ENCODE measurements around the gene NXF1. TPM values are rescaled to one million over a fixed set of nuclear protein-coding genes. Genes with fewer than 3 reads are reported as not detected.

The NXF1 gene
- 67.8 TPM for total RNA-seq

DNA sequence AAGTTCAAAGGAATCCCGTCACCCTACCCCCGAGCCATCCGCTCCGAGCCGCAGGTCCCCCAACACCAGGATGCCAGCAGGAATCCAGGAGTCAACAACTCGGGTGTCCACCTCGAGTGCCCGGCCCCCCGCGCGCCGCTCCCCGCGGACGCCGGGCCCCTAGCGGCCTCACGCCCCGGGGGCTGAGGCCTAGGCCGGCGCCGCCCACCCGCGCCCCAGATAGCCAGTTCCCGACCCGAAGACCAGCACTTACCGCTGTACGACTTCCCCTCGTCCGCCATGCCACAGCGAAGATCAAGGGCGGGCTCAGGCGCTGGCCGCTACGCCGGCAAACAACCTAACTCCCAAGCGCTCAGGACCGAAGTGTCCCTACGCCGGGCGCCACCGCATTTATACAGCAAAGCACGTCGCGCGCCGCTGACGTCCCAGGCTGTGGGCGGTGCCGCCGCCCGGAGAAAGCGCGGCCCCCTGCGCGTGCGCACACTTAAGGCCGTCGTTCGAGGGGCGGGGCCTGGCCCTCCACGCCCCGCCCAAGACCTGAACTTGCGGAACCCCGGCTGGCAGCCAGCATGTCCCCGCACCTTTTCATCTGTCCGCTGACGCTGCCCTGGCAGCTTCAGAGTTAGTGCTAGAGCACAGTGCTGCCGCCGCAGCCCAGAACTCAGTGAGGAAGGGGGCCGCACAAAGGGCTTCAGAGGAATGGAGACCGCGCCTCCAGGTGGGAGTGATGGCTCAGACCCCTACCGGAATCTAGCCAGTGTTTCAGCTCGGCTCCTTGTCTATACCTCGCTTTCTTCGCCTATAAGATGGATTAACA, at the start of gene NXF1:
TSS of gene NXF1 (minus strand) at position 365 of the 817 bp plus-strand sequence. CDS start at position 281, 84 bp downstream.

DNA sequence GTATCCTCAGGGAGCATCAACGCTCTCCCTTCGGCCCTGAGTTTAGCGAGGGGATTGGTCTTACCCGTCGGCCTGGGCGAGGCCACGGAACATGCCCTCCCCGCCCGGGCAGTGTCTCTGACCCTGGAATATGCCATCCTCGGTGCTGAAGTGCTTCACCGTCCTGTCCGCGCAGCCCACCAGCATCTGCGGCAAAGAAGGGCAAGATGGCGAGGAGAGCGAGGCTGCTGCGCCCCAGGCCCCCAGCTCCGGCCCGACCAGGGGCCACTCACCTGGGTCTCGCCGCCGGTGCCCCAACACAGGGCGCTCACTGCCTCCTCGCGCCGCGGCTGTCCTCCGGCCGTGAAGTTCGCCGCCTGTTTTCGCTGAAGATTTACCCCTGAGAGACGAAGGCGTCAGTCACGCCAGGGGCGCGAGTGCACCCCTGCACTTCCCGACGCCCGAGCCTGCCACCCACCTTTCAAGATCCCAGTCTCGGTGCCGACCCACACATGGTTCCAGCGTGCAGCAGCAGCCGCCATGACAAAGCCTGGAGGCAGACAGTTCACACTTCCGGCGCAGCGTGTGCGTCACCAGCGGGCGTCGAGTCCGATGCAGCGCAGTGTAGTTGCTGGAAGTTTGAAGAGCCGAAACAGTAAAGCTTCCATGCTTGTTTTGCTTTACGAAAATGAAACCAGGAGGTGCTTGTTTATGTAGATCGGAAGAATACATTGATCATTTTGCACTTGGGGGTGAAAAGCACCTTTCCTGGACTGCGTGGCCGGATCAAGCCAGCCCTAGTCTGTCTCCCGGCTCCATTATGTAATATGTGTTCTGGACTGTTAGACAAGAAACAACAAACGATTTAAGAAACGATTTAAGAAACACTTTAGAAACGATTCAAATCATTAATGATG, 34.1 kb upstream of the NXF1 start, which contains the start of gene WDR74:
TSS of gene WDR74 (minus strand) at position 541 of the 896 bp plus-strand sequence. CDS start at position 521, 20 bp downstream.

DNA sequence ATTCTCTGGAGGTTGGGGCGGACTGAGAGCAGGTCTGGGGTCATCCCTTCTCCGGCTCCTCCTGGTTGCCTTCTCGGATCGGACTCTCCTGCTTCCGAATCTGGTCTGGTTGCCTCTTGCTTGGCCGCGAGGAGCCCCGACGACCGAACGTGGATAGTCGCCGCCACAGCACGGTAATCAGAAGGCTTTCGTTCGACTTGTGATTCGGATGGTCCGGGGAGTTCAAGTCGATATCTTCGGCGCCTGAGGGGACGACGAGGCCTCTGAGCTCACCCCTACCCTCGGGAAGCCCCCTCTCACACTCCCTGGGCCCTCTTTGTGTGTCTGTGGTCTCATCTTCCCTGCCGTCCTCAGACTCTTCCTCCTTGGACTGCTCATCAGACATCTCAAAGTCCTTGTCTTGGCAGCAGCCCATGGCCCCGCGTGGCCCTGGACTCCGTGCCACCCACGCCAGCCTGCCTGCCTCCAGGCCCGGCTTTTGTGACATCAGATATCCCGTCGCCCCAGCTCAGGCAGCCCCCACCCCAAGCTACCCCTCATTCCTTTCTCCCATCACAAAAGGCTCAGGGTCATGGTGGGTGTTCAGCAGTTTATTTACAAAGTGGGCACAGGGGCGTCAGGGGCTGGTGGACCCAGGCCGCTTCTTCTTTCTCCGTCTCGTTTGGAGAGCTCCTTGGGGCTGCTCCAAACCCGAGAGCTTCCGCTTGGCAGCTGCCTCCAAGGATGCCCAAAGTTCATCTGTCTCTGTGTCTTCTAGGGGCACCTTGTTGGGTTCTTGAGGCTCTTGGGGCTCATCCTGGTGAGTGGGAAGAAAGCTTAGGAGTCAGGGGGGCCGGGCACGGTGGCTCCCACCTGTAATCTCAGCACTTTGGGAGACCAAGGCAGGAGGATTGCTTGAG, 27.3 kb upstream of the NXF1 start, which contains the start of gene TEX54:
TSS of gene TEX54 (minus strand) at position 506 of the 899 bp plus-strand sequence.

DNA sequence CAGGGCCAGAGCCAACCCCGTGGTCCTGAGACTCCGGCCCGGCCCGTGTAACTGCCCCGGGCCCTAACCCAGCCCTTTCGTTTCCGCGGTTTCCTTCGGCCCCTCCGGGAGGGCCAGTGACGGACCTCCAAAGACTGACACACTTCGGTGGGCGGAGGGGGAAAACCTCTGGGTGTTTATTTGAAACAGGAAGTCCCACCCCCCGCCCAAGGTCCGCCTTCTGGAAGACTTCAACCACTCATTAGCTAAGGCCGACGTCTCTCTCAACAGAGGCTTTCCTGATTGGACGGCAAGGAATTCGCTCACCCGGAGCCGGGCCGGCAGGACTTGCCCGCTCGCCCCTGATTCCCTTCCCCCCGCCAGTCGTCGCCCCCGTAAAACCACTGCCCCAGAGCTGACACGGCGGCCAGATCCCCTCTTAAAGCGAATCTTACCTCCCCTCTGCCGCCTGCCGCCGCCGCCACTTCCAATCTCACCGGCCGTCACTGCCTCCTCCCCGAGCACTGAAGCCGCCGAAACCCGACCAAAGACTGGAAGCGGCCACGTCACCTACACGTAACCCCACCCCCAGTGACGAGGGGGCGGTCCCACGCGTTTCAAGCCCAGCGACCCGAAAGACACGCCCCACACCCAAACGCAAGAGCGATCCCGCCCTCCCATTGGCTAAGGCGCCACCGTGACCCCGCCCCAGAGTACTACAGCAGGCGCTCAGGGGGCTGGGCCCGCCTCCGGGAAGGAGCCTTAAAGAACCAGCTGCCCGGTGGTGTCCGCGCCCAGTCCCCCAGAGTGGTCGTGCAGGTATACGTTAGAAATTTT, 26.5 kb upstream of the NXF1 start, which contains the start of gene STX5:
TSS of gene STX5 (minus strand) at position 532 of the 816 bp plus-strand sequence. CDS start 808 bp downstream, outside the sequence.

DNA sequence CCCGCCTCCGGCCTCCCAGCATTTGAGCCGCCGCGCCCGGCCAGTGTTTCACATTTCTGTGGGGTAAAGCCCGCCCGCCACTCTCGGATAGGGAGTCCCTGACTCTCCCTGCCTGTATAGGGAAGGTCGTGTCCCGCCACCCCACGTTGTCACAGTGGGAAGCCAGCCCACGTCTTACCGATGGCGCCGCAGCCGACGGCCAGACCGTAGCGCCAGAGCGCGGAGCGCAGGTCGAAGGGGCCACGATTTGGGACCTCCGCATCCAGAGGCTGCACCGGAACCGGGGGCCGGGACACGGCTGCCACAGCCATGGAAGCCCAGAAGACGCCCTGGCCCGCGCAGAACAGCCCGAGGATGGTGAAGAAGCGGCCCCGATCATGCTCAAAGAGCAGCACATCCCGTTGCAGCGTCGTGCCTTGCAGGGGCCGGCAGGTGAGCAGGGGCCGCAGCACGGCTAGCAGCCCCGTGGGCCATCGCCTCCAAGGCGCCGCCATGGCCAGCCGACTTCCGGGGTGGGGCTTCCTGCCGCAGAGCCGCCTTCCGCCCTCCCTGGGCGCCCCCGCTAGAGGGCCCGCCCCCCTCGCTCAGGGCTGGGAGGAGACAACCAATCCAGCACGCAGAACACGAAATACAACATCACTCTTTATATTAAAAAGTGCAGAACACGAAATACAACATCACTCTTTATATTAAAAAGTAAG, 13.6 kb downstream of the NXF1 start, which contains the start of gene TMEM223:
TSS of gene TMEM223 (minus strand) at position 506 of the 701 bp plus-strand sequence. CDS start at position 494, 12 bp downstream.

DNA sequence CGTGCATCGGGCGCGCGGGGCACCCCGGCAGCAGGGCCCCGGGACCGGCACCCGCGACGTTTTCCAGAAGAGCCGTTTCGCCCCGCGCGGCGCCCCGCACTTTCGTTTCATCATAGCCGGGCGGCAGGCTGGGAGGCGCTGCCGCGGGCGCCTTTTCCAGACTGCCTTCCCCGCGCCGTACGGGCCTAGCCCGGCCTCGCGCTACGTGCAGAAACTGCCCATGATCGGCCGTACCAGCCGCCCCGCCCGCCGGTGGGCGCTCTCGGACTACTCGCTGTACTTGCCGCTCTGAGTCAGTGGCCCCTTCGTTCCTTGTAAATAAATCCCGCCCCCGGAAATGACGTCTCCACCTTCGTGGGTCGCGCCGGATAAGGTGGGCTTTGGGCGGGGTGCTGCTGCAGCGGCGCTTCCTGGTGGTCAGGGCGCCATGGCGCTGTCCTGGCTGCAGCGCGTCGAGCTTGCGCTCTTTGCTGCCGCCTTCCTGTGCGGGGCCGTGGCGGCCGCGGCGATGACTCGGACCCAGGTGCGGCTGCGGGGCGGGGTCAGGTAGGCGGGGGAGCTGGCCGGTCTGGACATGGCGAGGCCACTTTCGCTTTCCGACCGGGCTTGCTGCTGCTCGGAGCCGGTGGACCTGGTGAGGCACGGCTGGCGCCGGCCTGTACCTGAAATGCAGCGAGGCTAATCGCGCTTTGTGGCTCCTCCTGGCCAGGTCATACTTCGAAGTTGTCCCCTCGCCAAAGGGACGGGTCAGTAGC, 18.1 kb downstream of the NXF1 start, which contains the start of gene TMEM179B:
TSS of gene TMEM179B (plus strand) at position 398 of the 755 bp plus-strand sequence. CDS start at position 428, 30 bp downstream.

DNA sequence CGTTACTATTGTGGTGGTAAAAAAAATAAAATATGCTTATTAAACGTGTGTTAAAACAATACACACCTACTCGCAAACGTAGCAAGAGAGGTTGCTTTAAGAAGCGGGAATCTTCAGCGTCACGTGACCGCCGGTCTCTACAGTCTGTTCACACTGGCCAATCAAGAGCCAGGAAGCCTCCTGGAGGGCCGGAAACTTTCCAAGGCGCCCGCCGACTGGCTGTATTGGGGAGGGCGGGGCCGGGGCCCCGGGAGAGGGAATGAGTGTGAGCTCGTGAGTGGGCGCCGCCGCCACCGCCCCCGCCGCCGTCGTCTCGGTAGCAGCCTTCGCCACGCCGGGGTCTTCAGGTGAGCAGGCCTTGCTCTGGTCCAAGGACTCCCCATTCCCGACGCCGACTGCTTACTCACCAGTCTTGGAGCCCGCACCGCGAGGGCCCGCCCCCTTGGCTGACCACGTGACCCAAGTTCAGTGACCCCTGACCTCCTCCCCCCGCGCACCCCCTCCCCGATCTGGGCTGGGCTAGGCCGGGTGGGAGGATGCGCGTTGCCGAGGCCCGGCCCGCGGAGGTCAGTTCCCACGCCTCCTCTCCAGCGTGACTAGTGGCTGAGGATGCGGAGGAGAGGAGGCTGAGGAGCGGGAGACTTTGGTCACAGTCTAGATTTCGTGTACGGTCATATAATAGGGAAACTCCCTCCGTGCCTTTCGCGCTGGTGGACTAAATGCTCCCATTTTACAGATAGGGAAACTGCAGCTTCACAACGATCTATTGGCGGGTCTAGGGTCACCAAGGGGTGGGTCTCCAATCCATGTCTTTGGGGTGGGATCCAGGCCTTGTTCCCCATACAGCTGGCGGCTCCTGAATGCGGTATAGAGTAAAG, 33.9 kb downstream of the NXF1 start, which contains the start of gene TAF6L:
TSS of gene TAF6L (plus strand) at position 253 of the 878 bp plus-strand sequence. CDS start 4,388 bp downstream, outside the sequence.

DNA sequence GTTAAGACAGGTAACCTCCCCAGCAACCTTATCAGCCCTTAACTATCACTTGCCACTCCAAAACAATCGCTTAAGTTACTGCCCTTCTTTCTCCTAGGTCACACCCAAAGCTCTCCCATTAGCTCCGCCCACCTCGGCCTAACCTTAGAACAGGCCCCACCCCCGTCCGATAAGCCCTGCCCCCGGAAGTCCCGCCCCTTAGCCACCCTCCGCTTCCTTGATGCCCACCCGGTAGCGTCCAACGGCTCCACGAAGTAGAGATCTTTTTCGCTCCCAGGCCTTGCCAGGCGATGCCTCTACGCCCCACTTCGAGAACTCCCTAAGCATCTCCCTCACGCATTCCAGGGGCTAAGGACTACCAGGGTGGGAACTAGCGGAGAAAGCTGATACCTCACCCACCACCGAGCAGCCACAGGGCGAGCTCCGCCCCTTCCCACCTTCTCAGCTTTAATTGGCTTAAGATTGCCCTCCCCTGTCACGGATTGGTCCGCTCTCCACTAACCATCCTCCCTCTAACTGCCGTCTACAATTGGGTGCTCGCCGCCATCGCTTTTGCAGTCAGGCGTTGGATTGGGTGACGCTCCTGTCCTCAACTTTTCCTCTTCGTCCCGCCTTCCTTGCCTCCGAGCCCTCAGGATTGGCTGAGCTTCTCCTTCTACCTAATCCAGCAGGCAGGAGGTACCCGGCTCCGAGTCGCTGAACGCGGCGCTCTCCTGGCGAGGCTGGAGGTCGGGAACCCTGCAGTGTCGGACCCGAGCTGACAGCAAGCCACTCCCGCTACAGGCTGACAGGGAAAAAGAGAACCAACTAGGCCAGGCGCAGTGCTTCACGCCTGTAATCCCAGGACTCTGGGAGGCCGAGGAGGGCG, 51.3 kb downstream of the NXF1 start, which contains the start of gene ZBTB3:
TSS of gene ZBTB3 (minus strand) at position 425 of the 868 bp plus-strand sequence. CDS start 496 bp downstream, outside the sequence.

Other genes starting within 250 kb of the NXF1 start
- 1,400 TPM for gene EEF1G, start 231.5 kb downstream of the NXF1 start, total RNA-seq
- gene TUT1, start 213.9 kb downstream of the NXF1 start, total RNA-seq = 13.4 TPM
- 81.5 TPM for gene MTA2, start 203.6 kb downstream of the NXF1 start, total RNA-seq
- 43.8 TPM for gene EML3, start 192.7 kb downstream of the NXF1 start, total RNA-seq
- gene ROM1, start 192.2 kb downstream of the NXF1 start, total RNA-seq = 86.4 TPM
- 36.8 TPM for gene B3GAT3, start 183.5 kb downstream of the NXF1 start, total RNA-seq
- 175 TPM for gene GANAB, start 158.8 kb downstream of the NXF1 start, total RNA-seq
- gene INTS5, start 152.1 kb downstream of the NXF1 start, total RNA-seq = 22.4 TPM
- 29.7 TPM for gene C11orf98, start 140.2 kb downstream of the NXF1 start, total RNA-seq
- 4.7 TPM for gene CSKMT, start 140.1 kb downstream of the NXF1 start, total RNA-seq
- gene UQCC3, start 133.8 kb downstream of the NXF1 start, total RNA-seq = 6.5 TPM
- 6.0 TPM for gene LBHD1, start 133.2 kb downstream of the NXF1 start, total RNA-seq
- gene UBXN1, start 126.4 kb downstream of the NXF1 start, total RNA-seq = 88.9 TPM
- 12.4 TPM for gene LRRN4CL, start 115.9 kb downstream of the NXF1 start, total RNA-seq
- 44.1 TPM for gene BSCL2, start 98.0 kb downstream of the NXF1 start, total RNA-seq
- gene GNG3, start 97.8 kb downstream of the NXF1 start, total RNA-seq = 3.0 TPM
- gene HNRNPUL2, start 78.0 kb downstream of the NXF1 start, total RNA-seq = 27.4 TPM
- gene TTC9C, start 77.0 kb downstream of the NXF1 start, total RNA-seq = 19.2 TPM
- gene ZBTB3, start 51.3 kb downstream of the NXF1 start, total RNA-seq = 15.2 TPM
- gene POLR2G, start 43.9 kb downstream of the NXF1 start, total RNA-seq = 58.8 TPM
- gene TAF6L, start 34.0 kb downstream of the NXF1 start, total RNA-seq = 20.5 TPM
- 20.0 TPM for gene TMEM179B, start 18.0 kb downstream of the NXF1 start, total RNA-seq
- 19.8 TPM for gene TMEM223, start 13.4 kb downstream of the NXF1 start, total RNA-seq
- 38.0 TPM for gene STX5, start 26.6 kb upstream of the NXF1 start, total RNA-seq
- gene TEX54, start 27.4 kb upstream of the NXF1 start, total RNA-seq = not detected
- 25.9 TPM for gene WDR74, start 34.1 kb upstream of the NXF1 start, total RNA-seq
- 115 TPM for gene SLC3A2, start 75.5 kb upstream of the NXF1 start, total RNA-seq
- 0.71 TPM for gene CHRM1, start 115.9 kb upstream of the NXF1 start, total RNA-seq
- gene SLC22A6, start 179.5 kb upstream of the NXF1 start, total RNA-seq = 0.88 TPM
- gene SLC22A8, start 210.4 kb upstream of the NXF1 start, total RNA-seq = 8.5 TPM

Measured in camera-type eye (tissue), 1 donor.